Stimulated activated naive CD4-positive, alpha-beta T cell (primary cell): Measurements from ENCODE around the gene TOMM6.

ENCODE experiments used
- DNase-seq, 6 experiments: peaks; one replicate each; lab custom pipeline; 2025; lab: John Stamatoyannopoulos, UW

TOMM6 gene

DNA sequence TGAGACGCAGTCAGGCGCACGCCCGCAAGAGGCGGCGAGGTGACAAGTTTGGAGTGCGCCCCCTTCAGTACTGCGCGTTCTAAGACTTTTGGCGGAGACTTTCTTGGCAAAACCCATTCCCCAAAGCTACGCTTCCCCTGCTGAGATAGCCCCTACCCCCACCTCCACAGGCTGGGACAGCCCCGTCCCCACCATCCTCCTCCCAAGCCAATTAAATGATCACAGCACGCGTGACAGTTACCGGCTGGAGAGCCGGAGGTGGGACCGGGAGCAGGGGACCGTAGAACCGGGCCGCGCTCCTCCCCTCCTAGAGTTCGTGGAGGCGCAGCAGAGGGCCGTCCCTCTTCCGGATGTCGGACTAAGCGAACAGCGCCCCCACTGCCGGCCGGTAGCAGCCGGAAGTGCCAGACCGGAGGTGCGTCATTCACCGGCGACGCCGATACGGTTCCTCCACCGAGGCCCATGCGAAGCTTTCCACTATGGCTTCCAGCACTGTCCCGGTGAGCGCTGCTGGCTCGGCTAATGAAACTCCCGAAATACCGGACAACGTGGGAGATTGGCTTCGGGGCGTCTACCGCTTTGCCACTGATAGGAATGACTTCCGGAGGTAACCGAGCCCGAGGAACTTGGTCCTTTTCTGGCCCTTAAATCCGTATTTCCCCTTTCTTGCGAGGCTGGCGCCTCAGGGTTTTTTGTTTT is at the start of gene TOMM6:
Gene TOMM6, plus strand, starts transcription at position 476 of the 699 bp plus-strand sequence. Its CDS starts 4 bp downstream, at position 480.
- peak; percentile 88 to 98 (median 92) for DNase-seq

DNA sequence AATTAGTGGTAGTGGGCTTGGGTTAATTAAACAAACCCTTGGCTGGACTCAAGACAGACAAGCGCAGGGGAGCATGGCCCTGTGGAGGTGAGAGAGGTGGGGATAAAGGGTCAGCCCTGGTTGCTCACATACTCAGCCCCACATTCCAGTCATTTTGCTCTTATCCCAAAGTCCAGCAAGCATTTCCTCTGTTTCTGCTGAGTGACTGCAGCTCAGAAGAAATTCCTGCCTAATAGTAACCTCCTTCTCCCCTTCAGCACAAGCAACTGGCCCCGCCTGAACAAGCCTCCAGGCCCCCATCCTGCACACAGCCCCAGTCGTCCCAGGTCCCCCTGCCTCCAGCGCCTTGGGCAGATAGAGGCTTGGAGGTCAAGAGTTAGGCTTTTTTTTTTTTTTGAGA is 48.5 kb upstream of the TOMM6 start:
- DNase-seq: no peak

DNA sequence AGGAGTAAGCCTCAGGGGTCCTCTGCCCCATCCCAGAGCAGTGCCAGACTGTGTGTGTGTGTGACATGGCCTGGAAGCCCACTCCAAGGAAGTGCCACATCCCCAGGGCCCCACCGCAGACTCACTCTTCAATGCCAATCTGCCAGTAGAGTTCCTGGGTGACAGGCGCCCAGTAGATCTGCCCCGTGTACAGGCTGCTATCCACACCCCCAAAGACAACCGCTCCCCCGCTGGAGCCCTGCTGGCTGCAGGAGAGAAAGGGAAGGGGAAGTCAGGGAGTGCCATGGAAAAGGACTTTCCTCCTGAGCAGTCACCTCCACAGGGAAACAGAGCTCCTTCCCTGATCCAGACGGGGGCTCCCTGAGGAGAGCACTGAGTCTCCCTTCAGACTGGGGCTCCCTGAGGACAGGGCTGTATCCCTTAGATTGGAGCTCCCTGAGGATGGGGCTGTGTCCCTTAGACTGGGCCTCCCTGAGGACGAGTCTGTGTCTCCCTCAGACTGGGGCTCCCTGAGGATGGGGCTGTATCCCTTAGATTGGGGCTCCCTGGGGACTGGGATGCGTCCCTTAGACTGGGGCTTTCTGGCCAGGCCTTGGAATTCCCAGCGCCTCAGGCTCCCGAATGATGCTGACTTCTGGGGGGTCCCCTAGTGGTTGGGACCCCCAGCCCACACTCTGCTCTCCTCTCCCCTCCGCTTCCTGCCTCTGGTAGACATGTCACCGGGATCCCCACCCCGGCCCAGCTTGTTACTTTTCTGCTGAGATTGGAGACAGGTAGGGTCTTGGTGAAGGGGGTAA is 46.9 kb upstream of the TOMM6 start:
- DNase-seq: no peak

DNA sequence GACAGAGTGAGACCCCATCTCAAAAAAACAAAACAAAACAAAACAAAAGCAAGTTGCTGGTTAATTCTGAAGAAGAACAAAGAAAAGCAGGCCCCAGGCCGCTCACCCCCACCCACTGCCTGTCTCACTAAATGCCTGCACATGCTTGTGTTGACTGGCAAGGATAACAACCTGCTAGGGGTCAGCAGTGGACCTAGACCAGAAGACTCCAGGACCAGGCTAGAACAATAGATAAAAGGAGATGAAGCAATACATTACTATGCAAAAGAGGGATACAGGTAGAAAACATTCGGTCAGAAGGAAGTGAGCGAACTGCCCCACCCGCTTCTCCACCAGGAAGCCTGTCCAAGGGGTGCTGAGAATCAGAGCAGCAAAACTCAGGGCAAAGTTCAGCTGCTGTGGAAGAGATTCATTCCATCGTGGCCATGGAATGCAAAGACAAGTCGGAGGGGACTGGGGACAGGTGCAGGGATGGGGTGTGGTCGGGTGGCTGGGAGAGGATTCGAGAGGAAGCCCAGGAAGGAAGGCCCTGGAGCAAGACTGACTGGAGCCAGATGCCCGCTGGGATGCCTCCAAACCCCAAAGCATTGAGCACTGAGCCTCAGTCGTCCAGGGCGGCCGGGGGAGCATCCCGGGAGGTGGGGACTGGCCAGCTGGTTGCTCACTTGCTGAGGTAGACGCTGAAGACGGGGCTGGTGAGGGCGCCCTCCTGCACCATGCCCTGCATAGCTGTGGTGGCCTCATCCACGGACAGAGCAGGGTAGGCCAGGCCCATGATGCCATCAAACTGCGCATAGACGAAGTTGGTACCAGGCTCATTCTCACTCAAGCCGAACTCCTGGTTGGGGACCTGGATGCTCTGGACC is 45.6 kb upstream of the TOMM6 start:
- DNase-seq: no peak

DNA sequence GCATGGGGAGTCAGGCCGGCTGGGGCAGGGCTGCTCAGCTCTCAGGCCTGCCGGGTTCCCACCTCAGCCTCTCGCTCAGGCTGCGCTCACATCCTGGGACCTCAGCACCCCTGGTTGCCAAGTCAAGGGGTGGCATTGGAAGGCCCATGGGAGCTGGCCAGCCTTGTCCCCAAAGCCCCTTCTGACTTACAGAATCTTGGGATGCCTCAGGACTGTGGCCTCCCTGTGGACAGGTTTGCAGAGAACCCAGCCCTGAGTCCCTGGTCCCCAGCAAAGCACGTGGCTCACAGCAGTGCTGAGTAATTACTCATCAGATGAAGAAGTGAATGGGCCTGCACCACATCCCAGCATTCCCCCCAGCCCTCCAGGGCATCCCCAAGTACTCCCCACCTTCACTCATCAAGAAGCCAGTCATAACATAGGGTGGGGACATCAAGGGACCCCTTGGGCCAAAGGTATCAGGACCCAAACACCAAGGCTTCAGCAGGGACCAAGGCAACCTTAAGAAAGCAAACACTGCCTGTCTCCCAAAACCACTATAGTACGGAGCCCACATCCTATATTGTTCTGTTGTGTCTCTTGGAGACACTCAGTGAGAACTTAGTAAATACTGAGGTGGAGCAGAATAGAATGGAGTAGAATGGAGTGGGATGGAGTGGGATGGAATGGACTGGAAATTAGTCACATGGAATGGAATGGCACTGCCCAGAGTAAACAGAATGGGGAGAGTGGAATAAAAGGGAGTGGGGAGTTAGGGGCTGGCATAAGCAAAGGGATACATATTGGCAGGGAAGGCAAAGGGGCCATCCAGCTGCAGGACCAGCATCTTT is 43.9 kb upstream of the TOMM6 start:
- no peak for DNase-seq

DNA sequence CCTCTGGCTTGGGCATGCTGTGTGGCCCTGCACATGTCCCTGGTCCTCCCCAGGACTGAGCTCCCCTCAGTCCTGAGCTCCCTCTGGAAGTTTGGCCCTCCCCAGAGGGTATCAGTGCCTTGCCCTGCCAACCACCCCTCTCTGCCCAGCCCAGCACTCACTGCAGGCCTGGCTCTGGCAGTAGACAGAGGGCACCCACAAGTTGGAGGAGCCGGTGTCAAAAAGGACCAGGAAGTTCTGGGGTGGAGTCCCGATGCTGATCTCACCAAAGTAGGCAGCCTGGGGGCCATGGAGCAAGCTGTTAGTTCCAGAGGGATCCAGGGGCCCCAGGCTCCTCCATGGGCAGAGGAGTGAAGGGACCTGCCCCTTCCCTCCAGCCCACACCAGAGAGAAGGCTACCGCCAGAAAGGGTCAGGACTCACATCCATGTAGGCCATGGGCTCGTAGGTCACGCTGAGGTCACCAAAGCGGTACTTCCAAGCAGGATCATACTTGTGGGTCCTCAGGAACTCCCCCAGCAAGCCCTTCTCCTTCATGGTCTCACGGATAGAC is 43.2 kb upstream of the TOMM6 start:
- DNase-seq: no peak

DNA sequence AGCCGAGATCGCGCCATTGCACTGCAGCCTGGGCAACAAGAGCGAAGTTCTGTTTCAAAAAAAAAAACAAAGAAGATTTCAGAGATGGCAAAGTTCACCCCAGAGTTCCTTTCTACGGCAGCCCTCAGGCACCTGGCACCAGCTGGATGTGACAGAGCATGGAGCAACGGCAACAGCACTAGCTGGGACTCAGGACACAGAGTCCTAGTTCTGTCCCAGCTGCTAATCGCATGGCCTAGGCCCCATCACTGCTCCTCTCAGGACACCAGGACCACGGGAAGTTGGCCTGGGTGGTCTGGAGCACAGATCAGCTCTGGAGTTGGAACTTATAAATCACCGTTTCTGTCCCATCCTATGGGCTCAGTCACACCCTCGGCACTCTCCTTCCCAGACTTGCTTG is 41.4 kb upstream of the TOMM6 start:
- DNase-seq: no peak

DNA sequence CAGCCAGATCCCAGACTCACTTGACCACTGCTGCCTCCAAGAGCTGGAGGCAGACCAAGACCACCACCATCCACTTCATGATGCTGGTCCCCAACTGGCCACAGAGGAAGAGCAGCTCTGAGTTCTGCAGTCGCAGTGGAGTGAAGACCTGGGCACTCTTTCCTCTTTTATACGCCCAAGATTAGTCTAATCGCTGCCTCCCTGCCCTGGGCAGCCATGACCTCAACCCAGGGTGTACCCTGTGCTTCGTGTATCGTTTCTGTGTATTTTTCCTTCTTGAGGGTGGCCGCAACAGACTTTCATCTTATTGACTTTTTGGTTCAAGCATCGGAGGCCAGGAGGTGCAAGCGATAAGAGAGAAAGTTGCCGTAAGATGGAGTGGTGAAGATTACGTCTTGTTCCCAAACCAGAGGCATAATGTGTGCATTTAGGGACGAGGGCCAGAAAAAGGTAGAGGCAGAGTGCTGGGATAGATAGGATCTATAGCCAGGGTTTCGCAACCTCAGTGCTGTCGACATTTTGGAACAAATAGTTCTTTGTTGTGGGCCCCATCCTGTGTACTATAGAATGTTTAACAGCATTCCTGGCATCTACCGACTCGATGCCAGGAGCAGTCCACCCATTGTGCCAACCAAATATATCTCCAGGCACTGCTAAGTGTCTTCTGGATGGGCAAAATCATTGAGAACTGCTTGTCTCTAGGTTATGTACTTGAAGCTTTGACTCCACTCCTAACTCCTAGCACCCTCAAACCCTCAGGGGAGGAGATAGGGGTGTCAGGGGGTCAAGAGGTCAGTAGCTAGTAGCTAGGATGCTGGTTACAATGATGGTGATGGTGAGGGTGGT is 40.0 kb upstream of the TOMM6 start, which contains the start of gene PGC:
Gene PGC, minus strand, starts transcription at position 142 of the 846 bp plus-strand sequence. Its CDS starts 63 bp downstream, at position 79.
- DNase-seq: no peak

DNA sequence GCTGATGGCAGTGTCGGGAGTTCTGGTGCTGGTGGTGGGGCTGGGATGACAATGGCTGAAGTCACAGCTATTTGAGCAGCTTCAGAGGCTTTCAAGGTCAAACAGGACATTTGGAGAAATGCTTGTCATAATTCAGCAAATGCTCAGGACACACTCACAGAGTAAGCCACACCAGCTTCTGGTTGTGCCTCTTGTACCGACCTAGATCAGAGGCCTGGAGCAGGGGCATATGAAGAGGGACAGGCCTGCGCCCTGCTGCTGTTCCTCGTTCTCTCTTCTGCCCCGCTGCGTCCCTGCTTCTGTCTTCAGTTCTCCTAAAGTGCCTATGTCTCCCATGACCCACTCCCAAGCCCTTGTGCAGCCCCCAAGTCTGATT is 39.4 kb upstream of the TOMM6 start:
- DNase-seq: no peak

DNA sequence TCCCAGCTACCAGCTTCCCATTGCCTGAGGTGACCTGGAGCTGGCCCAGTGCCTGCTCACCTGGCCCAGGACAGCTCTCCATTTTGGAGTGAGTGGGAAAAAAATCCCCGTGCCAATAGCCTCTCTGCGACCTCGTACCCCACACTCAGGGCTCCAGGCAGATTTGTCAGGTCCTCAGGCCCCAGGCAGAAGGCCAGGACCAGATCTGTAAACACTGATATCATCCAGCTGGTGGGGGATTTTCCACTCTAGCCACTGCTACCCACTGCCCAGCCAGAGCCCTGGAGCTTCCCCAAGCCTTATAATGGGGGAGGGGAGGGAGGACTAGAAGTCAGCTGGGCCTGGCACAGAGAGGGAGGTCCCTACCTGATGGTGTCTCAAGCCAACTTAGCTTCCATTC is 39.0 kb upstream of the TOMM6 start:
- no peak for DNase-seq

DNA sequence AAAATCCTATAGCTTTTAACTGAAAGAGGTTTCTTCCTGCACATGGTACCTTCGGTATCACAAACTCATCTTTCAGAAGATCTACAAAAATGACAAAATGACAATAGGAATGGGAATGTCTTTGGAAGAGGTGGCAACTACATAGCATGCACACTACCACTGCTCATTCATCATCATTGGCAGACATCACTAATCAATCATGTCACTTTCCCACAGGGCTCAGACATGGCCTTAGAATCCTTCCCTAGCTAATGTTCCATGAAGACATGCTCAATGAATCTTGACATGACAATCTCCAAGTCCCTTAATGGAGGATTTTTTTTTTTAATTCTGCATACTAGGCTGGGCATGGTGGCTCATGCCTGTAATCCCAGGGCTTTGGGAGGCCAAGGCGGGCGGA is 37.1 kb upstream of the TOMM6 start:
- no peak for DNase-seq

DNA sequence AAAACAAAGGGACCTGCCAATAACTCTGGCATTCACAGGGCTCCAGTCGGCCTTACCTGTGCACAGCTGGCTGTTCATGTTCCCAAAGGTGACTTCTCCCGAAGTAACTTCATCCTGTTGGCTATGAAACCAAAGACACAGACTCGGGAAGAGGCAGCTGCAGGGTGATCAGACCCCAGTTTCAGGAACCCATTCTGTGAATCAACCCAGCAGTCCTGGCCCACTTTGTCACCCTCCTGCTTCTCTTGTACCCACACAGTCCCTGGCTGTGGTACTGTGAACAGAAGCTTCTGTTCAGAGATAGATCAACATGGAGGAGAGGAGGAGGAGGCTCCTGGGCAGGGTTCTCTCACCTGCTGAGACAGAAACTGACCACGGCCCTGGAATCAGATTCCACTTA is 31.6 kb upstream of the TOMM6 start:
- no peak for DNase-seq

DNA sequence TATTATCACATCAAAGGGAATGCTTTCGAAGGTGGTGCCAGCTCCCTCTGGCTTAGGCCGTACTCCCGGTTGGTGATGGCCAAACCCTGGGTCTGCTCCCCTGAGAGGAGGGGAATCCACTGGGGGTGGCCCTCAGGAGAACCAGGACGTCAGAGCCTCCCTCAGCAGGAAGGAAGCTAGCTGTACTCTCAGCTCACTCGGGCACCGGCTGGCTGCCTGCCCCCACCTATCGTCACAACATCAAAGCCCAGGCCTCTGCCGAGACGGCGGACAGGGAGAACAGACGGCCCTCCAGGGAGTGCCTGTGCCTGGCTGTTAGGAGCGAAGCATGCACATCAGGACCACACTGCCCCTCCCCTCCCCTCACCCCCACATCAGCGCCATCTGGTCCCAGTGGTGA is 31.1 kb upstream of the TOMM6 start:
- no peak for DNase-seq

DNA sequence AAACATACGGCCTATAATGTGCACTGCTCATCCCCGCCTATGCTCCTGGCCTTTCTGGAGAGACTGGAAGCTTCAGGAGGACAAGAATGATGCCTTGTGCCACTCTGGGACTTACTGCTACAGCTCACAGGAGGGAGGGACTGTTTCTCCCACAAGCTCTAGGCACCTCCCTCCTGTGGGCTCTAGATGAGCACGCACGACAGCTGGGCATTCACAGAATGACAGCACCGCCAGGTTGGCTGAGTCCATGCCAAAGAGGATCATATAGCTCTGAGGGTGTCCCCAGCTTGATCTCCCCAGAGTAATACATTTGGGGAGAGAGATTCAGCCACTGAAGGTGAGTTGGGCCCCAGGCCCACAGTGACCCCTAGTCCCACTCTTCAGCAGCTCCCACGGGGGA is 30.2 kb upstream of the TOMM6 start:
- no peak for DNase-seq

DNA sequence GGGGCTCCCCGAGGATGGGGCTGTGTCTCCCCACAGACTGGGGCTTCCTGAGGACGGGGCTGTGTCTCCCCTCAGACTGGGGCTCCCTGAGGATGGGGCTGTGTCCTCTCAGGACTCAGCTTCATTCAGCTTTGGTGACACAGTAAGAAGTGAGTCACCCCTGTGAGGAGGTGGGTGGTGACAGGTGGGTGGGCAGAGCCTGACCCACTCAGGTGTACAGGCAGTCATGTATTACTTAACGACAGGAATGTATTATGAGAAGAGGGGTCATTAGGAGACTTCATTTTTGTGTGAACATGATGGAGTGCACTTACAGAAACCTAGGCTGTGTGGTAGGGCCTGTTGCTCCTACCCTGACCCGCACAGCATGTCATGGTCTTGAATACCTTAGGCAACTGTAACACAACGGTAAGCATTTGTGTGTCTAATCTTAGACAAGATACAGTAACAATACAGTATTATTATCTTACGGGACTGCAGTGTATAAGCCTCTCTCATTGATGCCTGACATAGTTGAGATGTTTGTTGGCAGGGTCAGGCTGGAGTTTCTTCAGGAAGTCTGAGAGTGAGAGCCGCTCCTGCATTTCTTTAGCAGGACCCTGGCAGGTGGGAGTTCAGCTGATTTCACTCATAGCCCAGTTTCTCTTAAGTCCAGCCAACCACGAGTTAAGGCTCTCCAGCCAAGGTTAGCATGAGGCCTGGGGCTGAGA is 29.4 kb upstream of the TOMM6 start:
- DNase-seq: no peak

DNA sequence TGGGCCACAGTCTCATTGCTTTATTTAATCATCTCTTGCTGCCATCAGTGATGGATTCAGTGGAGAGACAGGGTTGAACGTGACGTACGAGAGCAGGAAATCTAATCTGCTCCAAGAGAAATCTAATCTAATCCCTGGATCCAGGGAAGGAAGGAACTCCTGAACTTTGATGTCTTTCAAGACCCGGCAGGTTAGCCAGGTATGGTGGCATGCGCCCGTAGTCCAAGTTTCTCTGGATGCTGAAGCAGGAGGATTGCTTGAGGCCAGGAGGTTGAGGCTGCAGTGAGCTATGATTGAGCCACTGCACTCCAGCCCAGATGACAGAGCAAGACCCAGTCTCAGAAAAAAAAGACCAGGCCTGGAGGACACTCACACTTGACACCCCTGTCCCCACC is 28.9 kb upstream of the TOMM6 start:
- DNase-seq: no peak

DNA sequence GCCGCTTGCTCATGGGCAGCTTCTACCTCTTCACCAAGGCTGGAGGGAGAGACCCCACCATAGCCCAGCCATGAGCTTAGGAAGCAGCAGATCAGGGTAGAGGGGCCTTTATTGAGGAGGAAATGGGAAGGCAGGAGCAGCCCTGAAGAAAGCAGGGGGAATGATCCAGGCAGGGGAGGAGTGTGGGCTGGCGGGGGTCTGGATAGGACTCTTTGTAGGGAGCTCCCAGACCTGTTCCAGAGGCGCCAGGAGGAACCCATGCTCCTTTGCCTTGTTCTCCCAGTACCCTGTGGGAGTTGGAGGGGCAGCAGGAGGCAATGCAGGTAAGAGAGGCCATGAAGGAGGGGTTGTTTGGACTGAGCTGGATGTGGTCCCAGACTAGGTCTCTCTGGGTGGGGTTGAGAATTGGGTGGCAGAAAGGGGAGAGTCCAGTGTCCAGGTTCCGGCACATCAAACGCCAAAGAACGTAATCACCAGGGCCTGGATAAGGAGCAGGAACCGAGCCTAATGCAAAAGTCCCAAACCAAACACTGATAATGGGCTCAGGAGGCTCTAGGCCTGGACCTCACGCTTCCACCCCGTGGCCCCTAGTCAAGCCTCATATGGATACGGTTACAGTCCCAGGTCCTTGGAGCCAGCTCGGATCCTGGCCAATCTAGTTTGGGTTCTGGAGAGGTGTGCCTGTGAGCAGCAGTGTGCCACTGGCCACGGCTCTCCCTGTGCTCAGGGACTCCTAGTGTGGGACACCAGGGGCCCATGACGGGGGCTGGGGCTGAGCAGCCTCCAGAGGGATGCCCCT is 28.2 kb upstream of the TOMM6 start:
- no peak for DNase-seq

DNA sequence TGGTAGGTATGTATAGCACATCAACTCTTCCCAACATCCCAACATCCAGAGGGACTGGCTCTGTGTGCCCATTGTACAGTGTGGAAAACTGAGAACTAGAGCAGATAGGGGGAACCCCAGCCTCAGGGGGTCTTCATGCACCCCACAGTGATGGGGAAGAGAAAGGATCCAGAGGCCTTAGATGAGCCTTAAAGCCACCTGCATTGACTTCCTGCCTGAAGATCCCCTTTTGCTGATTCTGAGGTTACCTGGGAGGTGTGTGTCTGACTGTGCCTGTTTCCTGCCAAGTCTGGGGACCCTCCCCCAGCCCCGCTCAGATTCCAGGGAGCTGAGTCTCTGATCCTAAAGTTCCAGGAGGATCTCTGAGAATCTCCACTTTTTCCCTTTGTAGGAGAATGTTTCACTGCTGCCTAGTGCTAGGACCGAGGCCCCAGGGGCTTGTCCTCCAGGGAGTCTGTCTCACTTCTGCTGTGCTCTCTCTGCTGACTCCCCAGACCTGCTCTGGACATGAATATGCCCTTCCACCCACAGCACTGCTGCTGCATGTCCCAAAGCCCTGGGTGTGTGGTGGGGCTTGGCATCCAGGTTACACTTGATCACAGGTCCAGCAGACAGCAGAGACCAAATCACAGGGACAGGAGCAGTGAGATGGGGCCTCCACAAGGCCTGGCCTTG is 27.5 kb upstream of the TOMM6 start:
- DNase-seq: no peak
